Kidney (tissue), 14 donors: Measurements from ENCODE around the gene WNT7A. TPM values are rescaled to one million over a fixed set of nuclear protein-coding genes. Genes with fewer than 3 reads are reported as not detected.

Source experiments
- DNase-seq, 5 donors: peaks; one replicate each; pipeline ENCODE4 v3.0.0-alpha.2; 2013 to 2020
- FAIRE-seq: peaks from 2 replicates; lab custom pipeline; 2012; peaks lifted over from hg19 to GRCh38; lab: Jason Lieb, UNC
- H3K27ac ChIP-seq, 2 donors: one replicate each; pipeline ENCODE4 v1.7.0; 2013; ENCODE audit warnings: low read depth in 2 of 2, low read length in 2 of 2, inconsistent platforms in 1 of 2
- H3K27me3 ChIP-seq: one replicate; pipeline ENCODE4 v1.7.1; 2013; ENCODE audit warnings: low read length, inconsistent platforms; ENCODE audit not compliant: control insufficient read depth, insufficient read depth
- H3K36me3 ChIP-seq, 3 donors: one replicate each; pipeline versions ENCODE4 v1.7.0 to v1.7.1; 2013; ENCODE audit warnings: low read length in 3 of 3, control low read depth in 1 of 3, inconsistent platforms in 1 of 3; ENCODE audit not compliant: insufficient read depth in 3 of 3, control insufficient read depth in 2 of 3
- H3K4me1 ChIP-seq, 3 donors: one replicate each; pipeline versions ENCODE4 v1.7.0 to v1.7.1; 2013; ENCODE audit warnings: low read length in 3 of 3, inconsistent platforms in 1 of 3, low read depth in 1 of 3; ENCODE audit not compliant: control insufficient read depth in 2 of 3, insufficient read depth in 2 of 3
- H3K4me3 ChIP-seq, 3 donors: one replicate each; pipeline versions ENCODE4 v1.7.0 to v1.8.1; 2013; ENCODE audit warnings: low read length in 3 of 3, control low read depth in 1 of 3, inconsistent platforms in 1 of 3
- H3K9ac ChIP-seq, 3 donors: one replicate each; pipeline versions ENCODE4 v1.7.0 to v1.7.1; 2013; ENCODE audit warnings: low read length in 3 of 3, control low read depth in 1 of 3, inconsistent platforms in 1 of 3
- H3K9me3 ChIP-seq, 3 donors: one replicate each; pipeline versions ENCODE4 v1.7.0 to v1.7.1; 2013; ENCODE audit warnings: low read length in 3 of 3, control low read depth in 1 of 3, inconsistent platforms in 1 of 3; ENCODE audit not compliant: control insufficient read depth in 2 of 3, insufficient read depth in 1 of 3
- intact Hi-C: fragments of 100-400 bp; cut with DNase I; formaldehyde crosslinking; loops from one replicate; pipeline ENCODE4 v1.11.1; 2022
- polyA plus RNA-seq: library from polyadenylated mRNA; stranded (reverse); fragments of 350-450 nt; fragmentation: Illumina TruSeq; extraction: RNeasy Lipid Tissue Mini Kit (QIAGEN cat#74804); gene quantifications from one replicate; pipeline ENCODE4 v1.2.3, GENCODE V29; 2014; ENCODE audit warnings: low read depth, low replicate concordance; ENCODE audit not compliant: insufficient read depth
- total RNA-seq: library from RNA; stranded (reverse); fragmentation: NEBNext Ultra II Directional; extraction: Animal tissue kit (Norgen Biotek cat#: 25700); gene quantifications from one replicate; pipeline ENCODE4 v1.2.1, GENCODE V29; 2021
- TF ChIP-seq, protein P1 (sequence below): IDR thresholded peaks from 3 replicates; pipeline ENCODE4 v1.5.1; 2012; ENCODE audit warnings: mild to moderate bottlenecking, moderate library complexity, borderline replicate concordance; ENCODE audit not compliant: insufficient read depth; ENCODE audit errors: extremely low read depth
- donor health status: control.
- donor health status: control.
- donor health status: control.
- donor health status: control.
- donor health status: control.
- donor health status: DM: yes; HTN: yes; CAD: no.
- donor health status: Normal renal cell carcinoma (clear cell type).

Gene WNT7A
- total and polyA plus RNA-seq, 2 donors from 2014 or later: 0.13 to 3.3 TPM

GRCh38 chr3:13881536-13882410 lies 1.9 kb upstream of the WNT7A start:
- peaks cover 0 to 9% (median 0%) of the 10 kb centered on the region in 3 donors for H3K4me1 ChIP-seq
- peaks cover 26% of the 10 kb centered on the region for H3K27me3 ChIP-seq
- intact Hi-C loops: loop anchor here (5.0 kb wide), 1 partner anchor 219 kb away; no protein-coding TSS in a partner anchor
- no peaks in the 10 kb centered on the region for H3K36me3 ChIP-seq
- no peak overlapping the region for H3K9ac ChIP-seq
- FAIRE-seq (no peak), DNase-seq (peak in 2 of 5 donors; percentile 7 to 20)
- H3K9me3 ChIP-seq: no peaks in the 10 kb centered on the region
- no peak overlapping the region for H3K4me3 ChIP-seq
- TF ChIP-seq, protein P1, sequence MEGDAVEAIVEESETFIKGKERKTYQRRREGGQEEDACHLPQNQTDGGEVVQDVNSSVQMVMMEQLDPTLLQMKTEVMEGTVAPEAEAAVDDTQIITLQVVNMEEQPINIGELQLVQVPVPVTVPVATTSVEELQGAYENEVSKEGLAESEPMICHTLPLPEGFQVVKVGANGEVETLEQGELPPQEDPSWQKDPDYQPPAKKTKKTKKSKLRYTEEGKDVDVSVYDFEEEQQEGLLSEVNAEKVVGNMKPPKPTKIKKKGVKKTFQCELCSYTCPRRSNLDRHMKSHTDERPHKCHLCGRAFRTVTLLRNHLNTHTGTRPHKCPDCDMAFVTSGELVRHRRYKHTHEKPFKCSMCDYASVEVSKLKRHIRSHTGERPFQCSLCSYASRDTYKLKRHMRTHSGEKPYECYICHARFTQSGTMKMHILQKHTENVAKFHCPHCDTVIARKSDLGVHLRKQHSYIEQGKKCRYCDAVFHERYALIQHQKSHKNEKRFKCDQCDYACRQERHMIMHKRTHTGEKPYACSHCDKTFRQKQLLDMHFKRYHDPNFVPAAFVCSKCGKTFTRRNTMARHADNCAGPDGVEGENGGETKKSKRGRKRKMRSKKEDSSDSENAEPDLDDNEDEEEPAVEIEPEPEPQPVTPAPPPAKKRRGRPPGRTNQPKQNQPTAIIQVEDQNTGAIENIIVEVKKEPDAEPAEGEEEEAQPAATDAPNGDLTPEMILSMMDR: no peak
- H3K27ac ChIP-seq: no peak overlapping the region

GRCh38 chr3:13880811-13881156 lies 913 bp upstream of the WNT7A start:
- Histone ChIP-seq H3K4me1 (peaks cover 0 to 9% (median 0%) of the 10 kb centered on the region in 3 donors), H3K4me3 (no peak overlapping the region), H3K27me3 (peaks cover 32% of the 10 kb centered on the region), H3K36me3 (no peaks in the 10 kb centered on the region), H3K27ac (no peak overlapping the region), H3K9ac (no peak overlapping the region), H3K9me3 (no peaks in the 10 kb centered on the region)
- FAIRE-seq: no peak
- intact Hi-C loops: loop anchor here (5.0 kb wide), 1 partner anchor 218 kb away; no protein-coding TSS in a partner anchor
- TF ChIP-seq, protein P1: no peak
- DNase-seq: peak in 1 of 5 donors; percentile 82

GRCh38 chr3:13879102-13879945 lies 547 bp downstream of the WNT7A start:
- Histone ChIP-seq H3K4me1 (peaks cover 0 to 9% (median 0%) of the 10 kb centered on the region in 3 donors), H3K4me3 (no peak overlapping the region), H3K9me3 (no peaks in the 10 kb centered on the region), H3K9ac (no peak overlapping the region), H3K27me3 (peaks cover 38% of the 10 kb centered on the region), H3K36me3 (no peaks in the 10 kb centered on the region), H3K27ac (no peak overlapping the region)
- TF ChIP-seq, protein P1: no peak
- intact Hi-C loops: no loop called here
- FAIRE-seq (no peak), DNase-seq (peak in 4 of 5 donors; percentile 16 to 79 (median 46))
